Lower lobe of right lung (tissue), 2 donors: ENCODE measurements around the gene RET. TPM values are rescaled to one million over a fixed set of nuclear protein-coding genes. Genes with fewer than 3 reads are reported as not detected.

Experiments
- ATAC-seq, 2 donors: fragments of 200-7000 bp; cut with Tn5 transposase; one replicate each; pipeline ENCODE4 v1.9.1; 2020 to 2022; ENCODE audit warnings: mild to moderate bottlenecking in 2 of 2, moderate library complexity in 2 of 2
- DNase-seq: peaks from one replicate; pipeline ENCODE4 v3.0.0-alpha.2; 2020
- H3K27ac ChIP-seq: fragments of 200-600 bp; one replicate; pipeline ENCODE4 v1.8.0; 2022
- H3K27me3 ChIP-seq: fragments of 200-600 bp; one replicate; pipeline ENCODE4 v1.8.0; 2022; ENCODE audit warnings: low read depth
- H3K36me3 ChIP-seq: fragments of 200-600 bp; one replicate; pipeline ENCODE4 v1.8.0; 2022; ENCODE audit warnings: mild to moderate bottlenecking
- H3K4me1 ChIP-seq: fragments of 200-600 bp; one replicate; pipeline ENCODE4 v1.8.0; 2022
- H3K4me3 ChIP-seq: fragments of 200-600 bp; one replicate; pipeline ENCODE4 v1.8.0; 2022; ENCODE audit warnings: mild to moderate bottlenecking
- H3K9me3 ChIP-seq: fragments of 200-600 bp; one replicate; pipeline ENCODE4 v1.8.0; 2022
- CTCF ChIP-seq: fragments of 200-600 bp; IDR thresholded peaks from one replicate; pipeline ENCODE4 v1.8.0; 2022; ENCODE audit warnings: antibody characterized with exemption, mild to moderate bottlenecking
- intact Hi-C: fragments of 100-400 bp; cut with DNase I; formaldehyde crosslinking; loops from one replicate; pipeline ENCODE4 v1.11.0; 2022
- total RNA-seq: library from RNA; stranded (reverse); fragmentation: NEBNext Ultra II Directional; extraction: Animal tissue kit (Norgen Biotek cat#: 25700); gene quantifications from one replicate; pipeline ENCODE4 v1.2.1, GENCODE V29; 2021
- donor health status: DM: no; HTN: yes; CAD: no; lungs with severe emphysema.

Gene RET
- total RNA-seq, 1 donor from 2014 or later = 0.68 TPM

GRCh38 chr10:43122826-43123225 lies 46.0 kb downstream of the RET start:
- peaks cover 17% of the 10 kb centered on the region for H3K4me1 ChIP-seq
- no peak for TF ChIP-seq CTCF
- no peak for DNase-seq

DNA sequence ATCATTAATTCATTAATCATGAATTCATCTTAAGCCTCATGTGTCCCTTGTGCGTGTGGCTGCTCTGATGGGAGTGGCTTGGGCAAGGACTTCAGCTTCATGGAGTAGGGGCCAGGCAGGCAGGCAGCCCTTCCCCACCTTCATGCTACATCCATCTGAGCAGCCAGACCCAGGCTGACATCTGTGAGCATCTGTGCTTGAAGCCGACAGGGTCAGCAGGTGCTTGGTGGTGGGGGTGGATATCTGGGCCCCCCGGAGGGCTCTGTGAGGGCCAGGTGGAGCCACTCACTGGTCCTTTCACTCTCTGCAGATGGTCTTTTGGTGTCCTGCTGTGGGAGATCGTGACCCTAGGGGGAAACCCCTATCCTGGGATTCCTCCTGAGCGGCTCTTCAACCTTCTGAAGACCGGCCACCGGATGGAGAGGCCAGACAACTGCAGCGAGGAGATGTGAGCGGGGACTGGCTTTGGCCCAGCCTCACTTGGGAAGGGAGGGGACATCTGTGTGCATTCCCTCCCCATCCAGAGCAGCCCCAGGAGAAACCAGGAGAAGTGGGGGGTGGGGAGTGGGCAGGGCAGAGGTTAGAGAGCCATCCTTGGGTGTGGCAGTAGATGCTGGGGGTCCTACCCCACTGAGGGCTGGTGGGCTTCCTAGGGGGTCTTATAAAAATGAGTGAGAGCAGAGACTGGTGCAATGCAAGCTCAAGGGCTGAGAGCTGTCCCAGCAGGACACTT lies 46.7 kb downstream of the RET start:
- intact Hi-C loops = no loop called here
- Histone ChIP-seq H3K4me1 (peaks cover 17% of the 10 kb centered on the region), H3K27me3 (no peaks in the 10 kb centered on the region), H3K9me3 (no peaks in the 10 kb centered on the region), H3K4me3 (no peak overlapping the region), H3K27ac (no peak overlapping the region), H3K36me3 (no peaks in the 10 kb centered on the region)
- DNase-seq = no peak
- no peak for TF ChIP-seq CTCF
- no peak for ATAC-seq

More at GRCh38 chr10:43122826-43123225, 46.0 kb downstream of the RET start:
- no peak overlapping the region for H3K4me3 ChIP-seq
- H3K27ac ChIP-seq = no peak overlapping the region
- no peaks in the 10 kb centered on the region for H3K9me3 ChIP-seq
- intact Hi-C loops = no loop called here
- no peaks in the 10 kb centered on the region for H3K36me3 ChIP-seq
- no peak for ATAC-seq
- H3K27me3 ChIP-seq = no peaks in the 10 kb centered on the region

DNA sequence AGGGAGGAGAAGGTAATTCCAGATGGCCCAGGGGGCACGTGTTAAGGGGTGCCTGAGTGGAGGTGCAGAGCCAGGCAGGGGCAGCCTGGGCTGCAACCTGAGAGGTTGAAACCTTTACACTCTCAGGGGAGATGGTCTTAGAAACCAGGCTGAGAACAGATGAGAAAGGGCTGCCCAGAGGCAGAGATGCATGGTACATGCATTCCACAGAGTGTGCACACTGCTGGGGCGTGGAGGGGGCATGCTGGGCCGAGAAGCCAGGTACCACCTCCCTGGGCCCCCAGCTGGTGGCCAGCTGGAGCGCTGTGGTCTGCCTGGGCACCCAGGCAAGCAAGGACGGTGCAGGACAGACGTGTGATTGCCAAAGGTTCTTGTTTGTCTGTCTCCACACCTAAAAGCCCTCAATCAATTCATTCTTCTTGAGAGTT lies 47.2 kb downstream of the RET start:
- no peaks in the 10 kb centered on the region for H3K27me3 ChIP-seq
- H3K36me3 ChIP-seq = no peaks in the 10 kb centered on the region
- TF ChIP-seq CTCF = no peak
- ATAC-seq = no peak
- H3K27ac ChIP-seq = no peak overlapping the region
- no peak for DNase-seq
- H3K9me3 ChIP-seq = no peaks in the 10 kb centered on the region
- H3K4me1 ChIP-seq = peaks cover 21% of the 10 kb centered on the region
- no peak overlapping the region for H3K4me3 ChIP-seq
- intact Hi-C loops = no loop called here

DNA sequence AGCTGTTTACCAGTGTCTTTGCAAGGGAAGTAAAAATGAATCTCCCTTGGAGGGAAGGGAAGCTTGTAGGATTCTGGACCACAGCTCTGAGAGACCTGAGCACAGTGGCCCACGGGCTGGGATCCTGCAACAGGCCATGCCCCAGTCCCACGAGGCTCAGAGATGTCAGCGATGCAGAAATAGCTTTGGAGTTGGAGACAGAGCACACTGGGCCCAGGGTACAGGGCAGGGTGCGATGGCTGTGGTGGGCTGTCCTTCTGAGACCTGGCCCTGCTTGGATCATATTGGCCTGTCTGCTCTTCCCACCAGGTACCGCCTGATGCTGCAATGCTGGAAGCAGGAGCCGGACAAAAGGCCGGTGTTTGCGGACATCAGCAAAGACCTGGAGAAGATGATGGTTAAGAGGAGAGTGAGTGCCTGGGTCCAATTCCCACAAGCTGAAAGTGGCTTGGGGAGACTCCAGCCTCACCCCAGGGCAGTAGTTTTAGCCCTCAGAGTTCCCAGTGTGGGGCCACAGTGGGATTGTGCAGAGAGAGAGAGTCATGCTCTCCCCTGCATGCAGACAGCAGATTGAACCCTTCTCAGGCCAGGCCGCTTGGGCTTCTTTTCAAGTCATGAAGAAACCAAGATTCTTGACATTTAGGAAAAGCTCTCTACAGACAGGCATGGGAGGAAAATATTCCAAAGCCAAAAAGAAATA lies 47.9 kb downstream of the RET start:
- no peak overlapping the region for H3K27ac ChIP-seq
- no peak for ATAC-seq
- DNase-seq = no peak
- intact Hi-C loops = no loop called here
- H3K9me3 ChIP-seq = no peaks in the 10 kb centered on the region
- TF ChIP-seq CTCF = no peak
- H3K27me3 ChIP-seq = no peaks in the 10 kb centered on the region
- H3K4me1 ChIP-seq = peaks cover 22% of the 10 kb centered on the region
- no peaks in the 10 kb centered on the region for H3K36me3 ChIP-seq
- no peak overlapping the region for H3K4me3 ChIP-seq

DNA sequence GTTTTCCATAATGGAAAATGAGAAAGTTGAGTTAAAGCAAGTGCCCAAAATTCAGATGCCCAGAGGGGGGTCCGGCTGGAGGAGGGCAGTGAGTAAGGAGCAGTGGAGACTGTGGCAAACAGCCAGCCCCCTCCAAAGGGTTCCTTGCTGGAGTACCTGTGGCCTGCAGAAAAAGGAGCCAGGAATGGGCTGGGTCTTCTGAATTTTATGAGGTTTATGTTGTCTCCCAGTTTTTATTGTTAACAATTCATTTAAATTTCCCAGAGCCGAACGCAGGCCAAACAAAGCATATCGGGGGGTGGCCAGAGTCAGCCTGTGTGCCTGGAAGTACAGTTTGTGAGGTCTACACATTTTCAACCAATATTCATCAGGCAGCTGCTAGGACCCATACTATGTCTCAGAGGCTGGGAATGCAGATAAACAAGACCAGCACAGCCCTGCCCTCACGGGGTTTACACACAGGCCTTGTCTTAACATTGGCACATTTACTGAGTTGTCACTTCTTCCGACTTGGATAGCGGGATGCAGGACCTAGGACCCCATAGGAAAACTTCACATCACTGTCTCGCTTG lies 48.5 kb downstream of the RET start:
- DNase-seq (no peak), ATAC-seq (no peak)
- Histone ChIP-seq H3K4me3 (no peak overlapping the region), H3K4me1 (peaks cover 22% of the 10 kb centered on the region), H3K27ac (no peak overlapping the region), H3K36me3 (no peaks in the 10 kb centered on the region), H3K27me3 (no peaks in the 10 kb centered on the region), H3K9me3 (no peaks in the 10 kb centered on the region)
- TF ChIP-seq CTCF = no peak
- intact Hi-C loops = no loop called here
